ENCODE results near the gene OSBPL8. TPM values are rescaled to one million over a fixed set of nuclear protein-coding genes. Genes with fewer than 3 reads are reported as not detected.

Gene OSBPL8
- total and polyA plus RNA-seq, 9 of the 15 experiments (the other 6 are each of a cell fraction or from before 2014, with no cell fraction given), result 17.4 to 82.7 (median 42.8) TPM

- TF ChIP-seq, protein P1, sequence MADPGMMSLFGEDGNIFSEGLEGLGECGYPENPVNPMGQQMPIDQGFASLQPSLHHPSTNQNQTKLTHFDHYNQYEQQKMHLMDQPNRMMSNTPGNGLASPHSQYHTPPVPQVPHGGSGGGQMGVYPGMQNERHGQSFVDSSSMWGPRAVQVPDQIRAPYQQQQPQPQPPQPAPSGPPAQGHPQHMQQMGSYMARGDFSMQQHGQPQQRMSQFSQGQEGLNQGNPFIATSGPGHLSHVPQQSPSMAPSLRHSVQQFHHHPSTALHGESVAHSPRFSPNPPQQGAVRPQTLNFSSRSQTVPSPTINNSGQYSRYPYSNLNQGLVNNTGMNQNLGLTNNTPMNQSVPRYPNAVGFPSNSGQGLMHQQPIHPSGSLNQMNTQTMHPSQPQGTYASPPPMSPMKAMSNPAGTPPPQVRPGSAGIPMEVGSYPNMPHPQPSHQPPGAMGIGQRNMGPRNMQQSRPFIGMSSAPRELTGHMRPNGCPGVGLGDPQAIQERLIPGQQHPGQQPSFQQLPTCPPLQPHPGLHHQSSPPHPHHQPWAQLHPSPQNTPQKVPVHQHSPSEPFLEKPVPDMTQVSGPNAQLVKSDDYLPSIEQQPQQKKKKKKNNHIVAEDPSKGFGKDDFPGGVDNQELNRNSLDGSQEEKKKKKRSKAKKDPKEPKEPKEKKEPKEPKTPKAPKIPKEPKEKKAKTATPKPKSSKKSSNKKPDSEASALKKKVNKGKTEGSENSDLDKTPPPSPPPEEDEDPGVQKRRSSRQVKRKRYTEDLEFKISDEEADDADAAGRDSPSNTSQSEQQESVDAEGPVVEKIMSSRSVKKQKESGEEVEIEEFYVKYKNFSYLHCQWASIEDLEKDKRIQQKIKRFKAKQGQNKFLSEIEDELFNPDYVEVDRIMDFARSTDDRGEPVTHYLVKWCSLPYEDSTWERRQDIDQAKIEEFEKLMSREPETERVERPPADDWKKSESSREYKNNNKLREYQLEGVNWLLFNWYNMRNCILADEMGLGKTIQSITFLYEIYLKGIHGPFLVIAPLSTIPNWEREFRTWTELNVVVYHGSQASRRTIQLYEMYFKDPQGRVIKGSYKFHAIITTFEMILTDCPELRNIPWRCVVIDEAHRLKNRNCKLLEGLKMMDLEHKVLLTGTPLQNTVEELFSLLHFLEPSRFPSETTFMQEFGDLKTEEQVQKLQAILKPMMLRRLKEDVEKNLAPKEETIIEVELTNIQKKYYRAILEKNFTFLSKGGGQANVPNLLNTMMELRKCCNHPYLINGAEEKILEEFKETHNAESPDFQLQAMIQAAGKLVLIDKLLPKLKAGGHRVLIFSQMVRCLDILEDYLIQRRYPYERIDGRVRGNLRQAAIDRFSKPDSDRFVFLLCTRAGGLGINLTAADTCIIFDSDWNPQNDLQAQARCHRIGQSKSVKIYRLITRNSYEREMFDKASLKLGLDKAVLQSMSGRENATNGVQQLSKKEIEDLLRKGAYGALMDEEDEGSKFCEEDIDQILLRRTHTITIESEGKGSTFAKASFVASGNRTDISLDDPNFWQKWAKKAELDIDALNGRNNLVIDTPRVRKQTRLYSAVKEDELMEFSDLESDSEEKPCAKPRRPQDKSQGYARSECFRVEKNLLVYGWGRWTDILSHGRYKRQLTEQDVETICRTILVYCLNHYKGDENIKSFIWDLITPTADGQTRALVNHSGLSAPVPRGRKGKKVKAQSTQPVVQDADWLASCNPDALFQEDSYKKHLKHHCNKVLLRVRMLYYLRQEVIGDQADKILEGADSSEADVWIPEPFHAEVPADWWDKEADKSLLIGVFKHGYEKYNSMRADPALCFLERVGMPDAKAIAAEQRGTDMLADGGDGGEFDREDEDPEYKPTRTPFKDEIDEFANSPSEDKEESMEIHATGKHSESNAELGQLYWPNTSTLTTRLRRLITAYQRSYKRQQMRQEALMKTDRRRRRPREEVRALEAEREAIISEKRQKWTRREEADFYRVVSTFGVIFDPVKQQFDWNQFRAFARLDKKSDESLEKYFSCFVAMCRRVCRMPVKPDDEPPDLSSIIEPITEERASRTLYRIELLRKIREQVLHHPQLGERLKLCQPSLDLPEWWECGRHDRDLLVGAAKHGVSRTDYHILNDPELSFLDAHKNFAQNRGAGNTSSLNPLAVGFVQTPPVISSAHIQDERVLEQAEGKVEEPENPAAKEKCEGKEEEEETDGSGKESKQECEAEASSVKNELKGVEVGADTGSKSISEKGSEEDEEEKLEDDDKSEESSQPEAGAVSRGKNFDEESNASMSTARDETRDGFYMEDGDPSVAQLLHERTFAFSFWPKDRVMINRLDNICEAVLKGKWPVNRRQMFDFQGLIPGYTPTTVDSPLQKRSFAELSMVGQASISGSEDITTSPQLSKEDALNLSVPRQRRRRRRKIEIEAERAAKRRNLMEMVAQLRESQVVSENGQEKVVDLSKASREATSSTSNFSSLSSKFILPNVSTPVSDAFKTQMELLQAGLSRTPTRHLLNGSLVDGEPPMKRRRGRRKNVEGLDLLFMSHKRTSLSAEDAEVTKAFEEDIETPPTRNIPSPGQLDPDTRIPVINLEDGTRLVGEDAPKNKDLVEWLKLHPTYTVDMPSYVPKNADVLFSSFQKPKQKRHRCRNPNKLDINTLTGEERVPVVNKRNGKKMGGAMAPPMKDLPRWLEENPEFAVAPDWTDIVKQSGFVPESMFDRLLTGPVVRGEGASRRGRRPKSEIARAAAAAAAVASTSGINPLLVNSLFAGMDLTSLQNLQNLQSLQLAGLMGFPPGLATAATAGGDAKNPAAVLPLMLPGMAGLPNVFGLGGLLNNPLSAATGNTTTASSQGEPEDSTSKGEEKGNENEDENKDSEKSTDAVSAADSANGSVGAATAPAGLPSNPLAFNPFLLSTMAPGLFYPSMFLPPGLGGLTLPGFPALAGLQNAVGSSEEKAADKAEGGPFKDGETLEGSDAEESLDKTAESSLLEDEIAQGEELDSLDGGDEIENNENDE (IDR thresholded peaks at IDR 0.05; ENCODE audit: low read depth, low read length), result no peak
- TF ChIP-seq HDAC3 (IDR thresholded peaks at IDR 0.05; ENCODE audit: borderline replicate concordance, partially characterized antibody), result peak; percentile 81
- no peak for TF ChIP-seq RBM39 (optimal IDR thresholded peaks at IDR 0.05; ENCODE audit: low read depth, low read length)
- no peak for TF ChIP-seq ZNF583 (CRISPR knock-in tag; IDR thresholded peaks at IDR 0.05)
- no peak for TF ChIP-seq HNRNPUL1 (IDR thresholded peaks at IDR 0.05; ENCODE audit: low read length)
- no peak for TF ChIP-seq PRDM10 (IDR thresholded peaks at IDR 0.05; ENCODE audit: partially characterized antibody)
- peak; percentile 63; the same call in 1 of the 2 replicates for TF ChIP-seq ZEB2 (IDR thresholded peaks at IDR 0.05)
- TF ChIP-seq FOXJ2 (tag; IDR thresholded peaks at IDR 0.05), result peak; percentile 58; the same call in 1 of the 2 replicates
- no peak for TF ChIP-seq POLR2A (conservative IDR thresholded peaks at IDR 0.05)
- TF ChIP-seq, protein P2, sequence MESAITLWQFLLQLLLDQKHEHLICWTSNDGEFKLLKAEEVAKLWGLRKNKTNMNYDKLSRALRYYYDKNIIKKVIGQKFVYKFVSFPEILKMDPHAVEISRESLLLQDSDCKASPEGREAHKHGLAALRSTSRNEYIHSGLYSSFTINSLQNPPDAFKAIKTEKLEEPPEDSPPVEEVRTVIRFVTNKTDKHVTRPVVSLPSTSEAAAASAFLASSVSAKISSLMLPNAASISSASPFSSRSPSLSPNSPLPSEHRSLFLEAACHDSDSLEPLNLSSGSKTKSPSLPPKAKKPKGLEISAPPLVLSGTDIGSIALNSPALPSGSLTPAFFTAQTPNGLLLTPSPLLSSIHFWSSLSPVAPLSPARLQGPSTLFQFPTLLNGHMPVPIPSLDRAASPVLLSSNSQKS (CRISPR knock-in tag; IDR thresholded peaks at IDR 0.05), result no peak
- TF ChIP-seq, protein P3, sequence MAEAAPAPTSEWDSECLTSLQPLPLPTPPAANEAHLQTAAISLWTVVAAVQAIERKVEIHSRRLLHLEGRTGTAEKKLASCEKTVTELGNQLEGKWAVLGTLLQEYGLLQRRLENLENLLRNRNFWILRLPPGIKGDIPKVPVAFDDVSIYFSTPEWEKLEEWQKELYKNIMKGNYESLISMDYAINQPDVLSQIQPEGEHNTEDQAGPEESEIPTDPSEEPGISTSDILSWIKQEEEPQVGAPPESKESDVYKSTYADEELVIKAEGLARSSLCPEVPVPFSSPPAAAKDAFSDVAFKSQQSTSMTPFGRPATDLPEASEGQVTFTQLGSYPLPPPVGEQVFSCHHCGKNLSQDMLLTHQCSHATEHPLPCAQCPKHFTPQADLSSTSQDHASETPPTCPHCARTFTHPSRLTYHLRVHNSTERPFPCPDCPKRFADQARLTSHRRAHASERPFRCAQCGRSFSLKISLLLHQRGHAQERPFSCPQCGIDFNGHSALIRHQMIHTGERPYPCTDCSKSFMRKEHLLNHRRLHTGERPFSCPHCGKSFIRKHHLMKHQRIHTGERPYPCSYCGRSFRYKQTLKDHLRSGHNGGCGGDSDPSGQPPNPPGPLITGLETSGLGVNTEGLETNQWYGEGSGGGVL (CRISPR knock-in tag; IDR thresholded peaks at IDR 0.05), result no peak
Measured at GRCh38 chr12:76402259-76402658, 157.3 kb downstream of the OSBPL8 start (continued).
